Heart left ventricle (tissue), 13 donors: ENCODE measurements around the gene RPRD1A.
"Not testable (repeated sequence)": the region's sequence is repeated elsewhere in the genome, so short reads cannot be mapped to it uniquely, and the experiment has no call there.

Experiments used
- CTCF ChIP-seq, 12 donors: fragments of 200-600 bp; sonication (generic) in 4 of 12; IDR thresholded peaks; one replicate each; pipeline versions ENCODE4 v1.5.0 to v1.8.0; 2018 to 2022; ENCODE audit warnings: antibody characterized with exemption in 12 of 12, mild to moderate bottlenecking in 5 of 12
- POLR2A ChIP-seq, 2 donors: fragments of 450-650 bp; IDR thresholded peaks; one replicate each; pipeline ENCODE4 v1.6.1; 2017; ENCODE audit warnings: antibody characterized with exemption in 2 of 2, mild to moderate bottlenecking in 2 of 2, moderate library complexity in 2 of 2
- donor health status: ischemic (EF 13 %, LVEDD 7.1; RV severe dilation, severe dysfunction).
- donor health status: DM: no; HTN: yes; CAD: no.
- donor health status: DM: no; HTN: no; CAD: no.
- donor health status: ischemic (EF 25% LVEDD 6.9; RV normal size, moderate dysfunction).
- donor health status: ischemic (EF 25% LVEDD 5.7; RV mildly dilated, moderate dysfunction).
- donor health status: ischemic (EF 35%, LVEDD 5.7; RV mildly dilated, moderate dysfunction).
- donor health status: nonischemic (EF 11% LVEDD 7.7; RV severe dilation, severe dysfunction).
- donor health status: DM: yes; HTN: yes; CAD: no.
- donor health status: PGD.
- donor health status: ischemic (EF 29% LVEDD 5.4; RV normal size, mild dysfunction).
- donor health status: nonischemic (EF 23%, LVEDD 6.1; RV moderate dilation, normal function).

GRCh38 chr18:36077764-36078163, 10.4 kb upstream of the RPRD1A start:
- TF ChIP-seq CTCF, POLR2A (IDR thresholded peaks at IDR 0.05): not testable (repeated sequence)
